Spleen (tissue), 7 donors: Measurements from ENCODE around the gene SMIM36.

Source experiments
- POLR2AphosphoS5 ChIP-seq, 3 donors: sonication (generic); formaldehyde crosslinking; IDR thresholded peaks; one replicate each; pipeline ENCODE4 v1.5.1; 2017; ENCODE audit warnings: antibody characterized with exemption in 3 of 3
- TF ChIP-seq, protein P1 (sequence below), 11 experiments: fragments of 200-600 bp in 7 of 11; fragments of 450-650 bp in 4 of 11; sonication (generic) in 4 of 11; IDR thresholded peaks in 8 of 11; conservative IDR thresholded peaks in 3 of 11; 1 replicate in 7 of 11; 2 replicates in 4 of 11; pipeline versions ENCODE4 v1.4.0 to v1.8.0; 2016 to 2021; ENCODE audit warnings: antibody characterized with exemption in 11 of 11, inconsistent platforms in 4 of 11, mild to moderate bottlenecking in 1 of 11
- donor health status: DM: no; HTN: no; CAD: no; lungs with moderate emphysema.
- donor health status: DM: no; HTN: no; CAD: no.
- donor health status: DM: no; HTN: no; CAD: no.

GRCh38 chr17:55436224-55437158 is 74.8 kb downstream of the SMIM36 start:
- TF ChIP-seq, protein P1, sequence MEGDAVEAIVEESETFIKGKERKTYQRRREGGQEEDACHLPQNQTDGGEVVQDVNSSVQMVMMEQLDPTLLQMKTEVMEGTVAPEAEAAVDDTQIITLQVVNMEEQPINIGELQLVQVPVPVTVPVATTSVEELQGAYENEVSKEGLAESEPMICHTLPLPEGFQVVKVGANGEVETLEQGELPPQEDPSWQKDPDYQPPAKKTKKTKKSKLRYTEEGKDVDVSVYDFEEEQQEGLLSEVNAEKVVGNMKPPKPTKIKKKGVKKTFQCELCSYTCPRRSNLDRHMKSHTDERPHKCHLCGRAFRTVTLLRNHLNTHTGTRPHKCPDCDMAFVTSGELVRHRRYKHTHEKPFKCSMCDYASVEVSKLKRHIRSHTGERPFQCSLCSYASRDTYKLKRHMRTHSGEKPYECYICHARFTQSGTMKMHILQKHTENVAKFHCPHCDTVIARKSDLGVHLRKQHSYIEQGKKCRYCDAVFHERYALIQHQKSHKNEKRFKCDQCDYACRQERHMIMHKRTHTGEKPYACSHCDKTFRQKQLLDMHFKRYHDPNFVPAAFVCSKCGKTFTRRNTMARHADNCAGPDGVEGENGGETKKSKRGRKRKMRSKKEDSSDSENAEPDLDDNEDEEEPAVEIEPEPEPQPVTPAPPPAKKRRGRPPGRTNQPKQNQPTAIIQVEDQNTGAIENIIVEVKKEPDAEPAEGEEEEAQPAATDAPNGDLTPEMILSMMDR (IDR thresholded peaks at IDR 0.05 in 8 of 11, conservative IDR thresholded peaks at IDR 0.05 in 3 of 11), result no peak
- TF ChIP-seq POLR2AphosphoS5 (IDR thresholded peaks at IDR 0.05), result no peak
